GM21390 (cell line): ENCODE data around the gene LSAMP.

Experiments used
- ATAC-seq: cut with Tn5 transposase; IDR thresholded peaks from one replicate; pipeline ENCODE4 v1.9.1; 2021; ENCODE audit not compliant: unreplicated experiment

The LSAMP gene

DNA sequence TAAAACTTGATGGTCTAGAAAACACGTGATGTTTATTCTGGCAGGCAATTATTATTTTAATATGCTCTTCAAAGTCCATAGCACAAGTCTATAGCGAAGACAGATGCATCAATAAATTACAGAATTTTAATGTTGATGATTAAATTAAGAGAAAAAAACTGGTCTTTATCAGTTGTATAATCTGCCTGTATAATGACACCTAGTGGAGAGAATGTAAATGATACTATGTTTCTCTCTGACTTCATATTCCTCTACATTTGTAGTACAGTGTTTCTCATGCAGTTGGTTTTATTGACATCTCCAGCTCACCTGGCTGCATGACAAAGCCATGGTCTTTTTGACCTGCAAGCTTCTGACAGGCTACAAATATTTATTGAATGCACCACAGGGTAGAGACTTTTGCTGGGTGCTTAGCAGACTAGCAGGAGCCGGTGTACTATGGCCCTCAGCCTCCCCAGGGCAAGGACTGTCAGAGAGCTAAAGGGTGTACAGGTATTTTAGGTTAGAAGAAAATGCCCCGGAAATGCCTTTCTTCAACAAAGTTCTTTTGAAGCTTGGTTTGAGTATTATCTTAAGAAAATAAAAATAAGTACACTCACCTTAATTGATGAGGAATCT is 532.1 kb downstream of the LSAMP start:
- ATAC-seq: no peak

DNA sequence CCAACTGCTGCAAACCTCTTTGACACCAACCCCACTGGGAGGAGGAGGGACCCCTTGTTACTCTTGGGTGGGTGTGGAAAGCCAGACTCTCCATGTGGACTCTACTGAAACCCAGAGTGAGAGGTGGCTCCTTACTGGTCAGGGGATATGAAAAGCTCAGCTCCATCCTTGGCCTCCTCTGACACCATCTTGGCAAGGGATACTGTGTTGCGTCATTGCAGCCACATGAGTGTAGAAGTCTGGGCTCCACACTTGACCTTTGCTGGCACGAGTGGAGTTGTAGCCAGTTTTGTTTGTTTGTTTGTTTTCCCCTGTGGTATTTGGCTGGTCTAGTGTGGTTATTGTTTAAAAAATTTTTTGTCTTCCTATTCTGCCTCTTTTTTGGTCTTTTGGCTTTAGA is 532.9 kb downstream of the LSAMP start:
- ATAC-seq: no peak

DNA sequence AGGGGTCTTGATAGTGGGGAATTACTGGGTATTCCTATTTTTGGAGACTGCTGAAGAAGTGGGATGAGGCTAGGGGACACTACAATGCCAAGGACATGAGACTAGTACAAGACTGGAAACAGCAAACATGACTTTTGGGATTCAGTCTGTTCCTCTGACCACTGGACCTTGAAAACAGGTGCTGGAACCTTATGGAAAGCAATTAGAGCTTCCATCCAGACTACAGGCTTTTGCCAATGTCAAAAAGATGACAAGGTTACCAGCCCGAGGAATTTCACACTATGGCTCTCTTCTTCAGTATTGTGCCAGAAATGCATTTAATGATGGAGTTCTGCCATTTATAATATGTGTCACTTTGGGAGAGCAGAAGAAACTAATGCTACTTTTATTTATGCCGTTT is 539.4 kb downstream of the LSAMP start:
- ATAC-seq: no peak

DNA sequence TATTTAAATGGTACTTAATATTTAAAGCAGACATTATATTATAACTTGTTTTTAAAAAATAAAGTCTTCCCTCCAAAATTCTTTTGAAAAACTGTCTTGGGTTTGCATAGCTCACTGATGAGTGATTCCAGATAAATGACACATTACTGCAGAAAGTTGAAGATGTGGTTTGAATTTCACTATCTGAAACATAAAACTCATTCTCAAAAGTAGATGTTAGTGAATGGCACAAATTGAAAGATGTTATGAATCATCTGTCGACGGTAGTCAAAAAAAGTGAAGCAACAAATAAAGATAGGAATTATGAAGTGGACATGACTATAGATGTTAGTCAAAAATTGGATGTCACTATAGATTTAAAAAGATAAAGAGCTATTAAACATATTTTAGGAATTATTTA is 541.4 kb downstream of the LSAMP start:
- no peak for ATAC-seq

DNA sequence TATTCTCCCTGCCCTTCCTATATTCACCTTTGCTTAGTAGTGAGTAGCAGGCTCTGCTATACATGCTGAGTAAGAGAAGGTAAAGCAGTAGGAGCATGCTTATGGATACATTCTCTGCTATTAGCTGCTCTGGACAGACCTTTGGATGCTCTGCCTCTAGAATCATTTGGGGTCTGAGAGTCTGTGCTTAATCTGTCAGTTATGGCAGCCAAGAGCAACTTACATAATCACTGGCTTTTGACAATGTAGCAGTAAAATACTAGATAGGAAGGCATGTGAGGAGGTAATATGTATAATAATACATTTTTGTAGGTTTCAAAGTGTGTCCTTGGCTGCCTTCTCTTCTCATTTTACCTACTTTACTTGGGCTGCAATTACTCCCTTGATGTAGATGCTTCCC is 544.3 kb downstream of the LSAMP start:
- no peak for ATAC-seq

DNA sequence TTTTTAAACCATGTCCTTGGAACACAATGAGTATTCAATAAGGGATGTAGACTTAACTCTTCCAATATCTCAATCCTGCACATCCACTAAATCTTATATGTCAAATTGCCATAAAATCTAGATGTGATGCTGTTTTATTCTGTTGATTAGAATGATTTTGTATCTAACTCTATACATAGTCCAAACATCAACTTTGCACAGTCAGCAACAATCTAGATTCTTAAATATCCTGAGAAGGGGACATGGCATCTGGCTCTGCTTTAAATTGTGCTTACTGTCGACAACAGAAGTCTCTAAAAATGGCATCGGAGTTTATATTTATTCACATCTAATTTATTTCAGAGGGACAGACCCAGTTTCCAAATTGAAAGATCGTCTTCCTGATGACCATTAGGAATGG is 545.8 kb downstream of the LSAMP start:
- ATAC-seq: no peak

DNA sequence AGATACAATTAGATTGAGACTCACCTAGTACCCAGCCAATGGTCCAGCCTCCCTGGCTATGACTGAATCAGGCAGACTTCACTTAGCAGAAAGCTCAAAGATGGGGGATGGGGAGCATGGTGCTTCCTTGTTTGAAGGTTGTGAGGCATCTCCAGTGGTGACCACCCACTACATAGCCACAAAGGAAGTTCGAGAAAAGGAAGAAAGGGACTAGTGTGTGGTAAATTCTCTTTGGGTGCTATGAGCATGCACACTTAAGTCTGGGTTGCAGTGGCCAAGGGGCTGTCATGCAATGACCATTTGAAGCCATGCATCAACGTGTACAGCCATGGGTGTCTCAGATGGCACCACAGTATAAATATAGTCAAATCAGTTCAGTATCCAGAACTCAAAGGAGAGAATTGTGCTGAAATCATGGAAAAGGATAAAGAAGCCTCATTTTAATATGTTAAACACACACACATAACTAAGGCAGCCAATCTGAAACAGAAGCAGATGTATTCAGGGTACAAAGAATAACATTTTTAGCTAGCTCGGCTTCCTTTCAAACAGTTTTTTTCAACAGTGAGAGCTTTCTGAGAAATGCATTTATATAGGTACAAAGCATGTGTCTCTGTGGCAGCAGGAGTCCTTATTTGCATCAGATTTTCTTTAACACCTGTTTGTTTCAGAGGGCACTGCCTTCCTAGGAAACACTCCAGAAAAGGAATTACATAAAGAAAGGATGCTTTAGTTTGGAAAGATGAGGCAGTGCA is 546.5 kb downstream of the LSAMP start:
- no peak for ATAC-seq

DNA sequence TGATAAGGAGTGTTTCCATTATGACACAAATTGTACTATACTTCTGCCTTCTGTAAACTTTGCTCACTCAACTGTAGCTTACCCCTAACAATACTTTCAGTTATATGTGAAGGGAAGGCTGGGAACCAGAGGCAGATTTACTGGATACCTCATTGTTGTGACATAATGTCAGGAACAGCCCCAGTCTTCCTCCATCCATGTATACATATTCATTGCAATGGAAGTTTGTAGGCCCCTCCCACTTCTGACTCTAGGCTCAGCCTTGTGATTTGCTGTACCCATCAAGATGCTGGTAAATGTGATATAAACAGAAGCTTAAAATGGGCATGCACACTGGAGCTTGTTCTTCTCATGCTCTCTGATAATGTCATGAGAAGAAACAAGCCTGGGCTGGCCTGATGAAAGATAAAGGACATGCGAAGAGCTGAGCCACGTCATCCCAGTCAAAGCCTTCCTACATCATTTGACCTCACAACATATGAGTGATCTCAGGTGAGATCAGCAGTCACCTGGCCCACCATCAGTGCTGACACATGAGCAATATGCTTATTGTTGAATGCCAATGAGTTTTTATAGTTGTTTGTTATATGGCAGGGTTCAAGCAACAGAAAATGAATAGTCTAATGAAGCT is 554.2 kb downstream of the LSAMP start:
- no peak for ATAC-seq

DNA sequence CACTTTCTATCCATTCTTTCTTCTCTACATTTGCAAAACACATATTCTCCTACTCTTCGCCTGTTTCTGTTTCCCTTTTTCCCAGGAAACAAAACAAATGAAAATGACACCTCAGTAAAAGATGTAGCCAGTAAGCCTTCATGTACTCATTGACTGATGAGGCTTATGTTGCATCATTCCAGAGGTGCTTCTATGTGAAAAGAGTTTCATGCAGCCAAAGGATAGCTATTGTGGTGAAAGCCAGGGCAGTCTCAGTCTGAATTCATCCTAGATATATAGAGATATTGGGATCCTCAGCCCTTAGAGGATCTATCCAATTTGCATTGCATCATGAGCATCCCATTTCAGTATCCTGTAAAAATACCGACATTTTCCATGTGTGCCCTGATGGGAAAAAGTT is 554.7 kb downstream of the LSAMP start:
- ATAC-seq: no peak

DNA sequence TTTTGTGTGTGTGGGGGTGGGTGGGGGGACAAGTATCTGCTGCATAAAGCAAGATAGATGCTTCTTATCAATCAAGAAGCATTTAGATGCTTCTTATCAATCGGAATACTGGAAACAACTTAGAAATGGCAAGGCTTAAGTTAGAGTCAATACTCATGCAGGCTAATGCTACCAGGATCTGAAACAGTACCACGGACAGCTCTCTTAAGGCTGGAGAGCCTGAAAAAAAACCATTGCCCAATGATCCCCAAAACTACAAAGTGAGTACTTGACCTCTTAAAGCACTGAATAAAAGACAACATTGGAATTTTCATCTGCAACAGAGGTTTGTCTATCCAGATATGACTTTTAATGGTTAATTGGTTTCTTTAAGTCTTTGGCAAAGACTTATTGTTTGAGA is 559.7 kb downstream of the LSAMP start:
- ATAC-seq: no peak

DNA sequence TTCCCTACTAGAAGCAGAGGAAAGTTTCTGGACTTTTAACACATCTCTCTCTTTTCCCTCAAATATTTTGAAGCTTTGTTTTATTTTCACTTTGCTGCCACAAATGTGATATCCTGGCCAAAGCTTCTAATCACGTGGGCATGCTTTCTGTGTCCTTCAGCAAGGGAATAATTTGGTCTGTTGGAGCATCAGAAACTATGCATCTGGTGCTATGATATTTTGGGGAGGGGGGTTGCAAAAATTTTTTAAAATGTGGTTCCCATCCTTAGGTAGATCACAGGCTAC is 567.7 kb downstream of the LSAMP start:
- ATAC-seq: no peak

DNA sequence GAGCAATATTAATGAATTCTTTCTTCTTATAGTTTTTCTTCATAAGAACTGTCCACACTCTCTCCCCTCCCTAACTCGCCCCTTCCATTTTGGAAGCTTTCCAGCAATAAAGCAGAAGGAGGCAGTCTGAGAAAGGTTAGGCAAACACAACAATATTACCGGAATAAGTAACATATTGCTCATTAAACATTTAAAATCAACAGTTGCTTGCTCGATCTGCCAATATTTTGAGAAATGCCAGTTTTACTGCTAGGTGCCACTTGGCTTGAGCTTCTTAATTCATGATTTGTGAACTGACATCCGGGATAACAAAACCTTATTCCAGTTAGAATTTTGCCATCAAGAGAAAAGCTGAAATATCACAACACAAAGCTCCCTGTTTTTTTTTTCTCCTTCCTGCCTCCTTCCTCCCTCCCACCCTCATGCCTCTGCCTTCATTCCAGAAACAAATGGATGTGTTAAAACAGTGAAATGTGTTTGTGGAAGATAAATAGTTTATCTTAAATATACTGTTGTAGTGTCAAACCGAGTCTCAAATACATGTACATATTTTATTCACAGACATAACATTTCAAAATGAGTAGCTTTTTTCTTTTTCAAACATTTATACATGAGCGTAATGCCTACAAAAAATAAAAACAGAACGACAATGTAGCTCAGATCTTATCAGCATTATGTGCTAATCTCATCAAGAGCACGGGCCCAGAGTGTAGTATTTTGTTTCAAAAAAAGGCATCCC is 568.2 kb downstream of the LSAMP start:
- ATAC-seq: no peak

DNA sequence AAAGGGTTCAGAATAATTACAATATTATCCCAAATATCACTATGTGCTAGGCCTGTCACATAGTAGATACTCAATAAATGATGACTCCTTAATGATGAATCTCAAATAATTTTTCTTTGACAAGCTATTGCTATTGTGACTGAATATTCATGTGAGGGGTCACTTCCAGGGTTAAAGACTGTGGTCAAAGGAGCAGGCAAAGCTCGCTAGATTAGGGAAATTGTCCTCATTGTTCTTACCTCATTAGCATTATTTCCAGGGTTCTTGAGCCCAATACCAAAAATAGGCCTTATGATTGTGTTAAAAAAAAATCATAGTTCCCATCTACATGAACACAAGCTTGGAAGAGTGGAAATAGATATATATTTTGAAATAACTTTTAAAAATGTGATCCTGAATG is 569.8 kb downstream of the LSAMP start:
- no peak for ATAC-seq

DNA sequence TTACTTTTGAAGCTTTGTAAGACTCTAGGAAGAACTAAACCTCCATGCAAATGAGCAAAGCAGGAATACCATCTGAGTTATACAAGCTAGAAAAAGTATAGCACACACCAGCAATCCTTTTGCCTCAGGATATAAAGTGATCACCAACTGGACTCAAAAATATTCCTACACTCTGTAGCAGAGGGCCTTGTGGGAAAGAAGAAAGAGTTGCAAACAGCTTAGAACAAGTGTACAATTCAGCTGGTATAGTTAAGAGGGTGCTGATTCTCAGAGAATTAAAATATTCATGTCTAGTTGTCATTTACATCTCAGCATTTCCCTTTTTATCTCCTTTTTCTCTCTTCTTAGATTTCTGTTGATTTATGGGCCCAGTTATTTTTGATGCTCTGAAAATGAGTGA is 573.6 kb downstream of the LSAMP start:
- ATAC-seq: no peak

DNA sequence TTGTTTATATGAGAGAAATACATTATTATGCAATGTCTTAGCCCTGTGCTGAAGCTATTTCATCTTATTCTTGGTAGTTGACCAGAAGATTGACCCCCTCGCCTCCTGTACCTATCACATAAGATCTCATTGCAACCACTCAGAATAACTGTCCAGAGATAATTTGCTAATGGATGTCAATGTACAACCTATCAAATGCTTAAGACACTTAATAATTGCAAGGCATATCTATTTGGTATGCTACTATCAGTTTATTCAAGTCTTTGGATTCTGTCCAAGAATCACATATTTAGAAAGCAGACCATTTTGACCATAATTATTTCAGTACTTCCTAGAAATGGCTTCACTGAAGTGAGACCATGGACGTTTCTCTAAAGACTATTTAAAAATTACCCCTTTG is 580.4 kb downstream of the LSAMP start:
- no peak for ATAC-seq

DNA sequence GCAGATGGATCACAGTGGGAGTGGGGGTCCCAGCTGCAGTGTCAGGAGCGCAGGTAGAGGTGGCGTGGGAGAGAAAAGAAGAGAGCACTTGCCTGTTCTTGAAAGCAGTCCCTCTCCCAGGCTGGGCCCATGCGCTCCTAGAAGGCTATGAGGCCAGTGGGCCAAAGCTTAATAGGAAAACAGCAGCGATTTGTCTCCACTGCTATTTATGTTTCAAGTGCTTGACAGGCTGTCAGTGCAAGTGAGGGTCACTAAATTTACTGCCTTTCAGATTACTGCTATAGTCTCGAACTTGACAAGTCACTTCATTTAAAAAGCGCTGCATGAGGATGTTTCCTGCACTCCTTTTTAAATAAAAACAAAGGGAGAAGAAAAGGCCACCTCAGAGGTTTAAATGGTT is 582.4 kb downstream of the LSAMP start:
- ATAC-seq: no peak

DNA sequence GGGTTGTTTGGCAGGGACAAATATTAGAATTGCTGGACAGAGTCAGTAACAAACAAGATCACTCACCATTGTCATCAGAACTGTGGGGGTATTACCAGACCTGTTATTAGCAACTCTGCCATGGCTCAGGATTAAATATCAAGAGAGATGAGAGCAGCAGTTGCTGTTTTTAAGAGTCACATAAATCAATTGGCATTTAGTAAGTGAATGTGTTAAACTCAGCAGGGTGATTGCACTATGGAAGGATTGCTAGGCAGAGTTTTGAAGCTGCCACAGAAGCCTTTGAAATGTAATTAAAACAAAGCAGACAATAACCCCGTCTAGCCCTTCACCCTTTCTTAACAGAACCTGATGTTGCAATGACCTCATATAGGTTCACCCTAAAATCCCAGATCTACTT is 583.2 kb downstream of the LSAMP start:
- no peak for ATAC-seq

DNA sequence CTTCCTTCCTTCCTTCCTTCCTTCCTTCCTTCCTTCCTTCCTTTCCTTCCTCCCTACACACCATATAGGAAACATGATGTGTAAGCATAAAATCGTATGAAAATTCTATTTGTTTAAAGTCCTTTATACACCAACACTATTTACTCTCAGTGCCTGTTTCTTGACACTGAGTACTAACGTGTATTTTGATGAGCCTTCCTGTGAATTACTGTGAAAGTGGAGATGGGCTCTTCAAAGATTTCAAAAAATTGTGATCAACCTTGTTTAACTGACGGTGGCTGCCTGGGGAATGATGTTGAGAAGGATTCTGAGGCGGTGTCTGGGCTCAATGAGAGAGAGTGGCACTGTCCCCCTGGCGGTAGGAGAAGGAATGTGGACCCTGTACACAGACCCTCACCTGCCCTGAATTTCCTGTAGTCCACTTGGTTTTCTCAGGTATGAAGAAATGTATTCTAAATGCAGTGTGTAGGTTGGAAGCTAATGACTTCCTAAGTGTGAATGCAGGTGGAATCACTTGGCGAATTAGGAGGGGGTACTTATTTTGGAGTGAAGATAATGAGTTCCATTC is 584.0 kb downstream of the LSAMP start:
- ATAC-seq: no peak

DNA sequence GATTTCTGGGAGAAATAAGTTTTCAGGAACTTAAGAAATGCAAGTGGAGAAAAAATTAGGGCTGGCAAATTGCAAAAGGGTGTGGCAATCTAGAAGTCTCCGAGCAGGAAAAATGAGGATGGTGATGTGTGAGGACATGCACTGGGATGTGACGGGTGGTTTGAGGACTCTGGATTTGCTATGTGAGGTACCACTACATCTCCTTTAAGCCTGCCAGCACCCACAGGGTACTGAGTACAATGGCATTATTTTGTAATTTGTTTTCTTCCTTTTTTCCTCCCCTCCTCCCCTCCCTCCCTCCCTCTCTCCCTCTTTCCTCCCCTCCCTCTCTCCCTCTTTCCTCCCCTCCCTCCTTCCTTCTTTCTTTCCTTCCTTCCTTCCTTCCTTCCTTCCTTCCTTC is 584.5 kb downstream of the LSAMP start:
- ATAC-seq: no peak

DNA sequence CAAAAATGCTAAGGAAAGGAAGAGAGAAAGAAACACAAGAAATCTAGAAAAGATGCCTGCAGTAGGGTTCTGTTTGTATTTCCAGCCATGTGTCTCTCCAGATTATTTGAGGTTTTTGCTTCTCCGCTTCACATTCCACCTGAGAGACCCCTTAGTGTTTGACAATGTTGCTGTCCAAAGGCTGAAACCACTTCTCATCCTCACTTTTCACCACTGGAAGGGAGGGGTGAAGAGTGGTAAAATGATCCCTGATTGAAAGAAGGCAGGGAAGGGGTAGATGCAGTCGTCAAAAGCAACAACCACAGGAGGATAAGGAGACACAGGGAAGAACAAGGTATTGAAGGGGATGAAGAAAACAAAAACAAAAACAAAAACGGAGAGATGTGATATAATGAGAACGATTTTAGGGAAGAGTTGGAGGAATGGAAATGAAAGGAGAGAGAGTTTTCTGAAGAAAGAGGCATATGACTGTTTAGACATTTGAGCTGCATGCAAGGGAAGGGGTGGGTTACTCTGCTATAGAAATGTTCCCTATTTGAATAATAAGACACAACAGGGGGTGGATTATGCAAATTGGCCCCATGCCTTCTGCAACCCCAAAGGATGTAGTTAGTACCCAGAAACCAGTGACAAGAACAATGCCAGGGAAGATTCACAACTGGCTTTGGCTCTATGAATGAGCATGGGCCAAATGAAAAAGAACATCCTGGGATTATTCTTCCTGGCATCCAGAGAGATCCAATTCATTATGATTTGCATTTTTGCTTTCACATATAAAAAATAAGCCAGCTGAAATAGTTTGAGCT is 586.1 kb downstream of the LSAMP start:
- ATAC-seq: no peak
